ENCODE results near the gene TMEM208. TPM values are rescaled to one million over a fixed set of nuclear protein-coding genes. Genes with fewer than 3 reads are reported as not detected.

TMEM208 gene
- polyA plus RNA-seq = 10 to 100 TPM; 73.4 to 83.1 TPM

- H3K4me1 ChIP-seq (ENCODE audit: control insufficient read depth in 2 of 2, insufficient read depth in 2 of 2, low read length in 1 of 2) = peaks cover 0 to 11% of the 10 kb centered on the region in 2 donors
- 1% methylated on average over 45 to 46 of the region's 46 CpGs for WGBS, 2 donors
- H3K9me3 ChIP-seq (ENCODE audit: control insufficient read depth in 2 of 2, insufficient read depth in 1 of 2, low read depth in 1 of 2, low read length in 1 of 2) = no peaks in the 10 kb centered on the region
- H3K27ac ChIP-seq (ENCODE audit: low read depth in 2 of 2, low read length in 1 of 2) = peak within 1 kb of the TSS; percentile 82 to 88
- H3K27me3 ChIP-seq (ENCODE audit: control insufficient read depth in 1 of 2, insufficient read depth in 2 of 2, low read length in 2 of 2) = no peaks in the 10 kb centered on the region
- H3K36me3 ChIP-seq (ENCODE audit: control insufficient read depth in 2 of 2, insufficient read depth in 2 of 2, low read length in 1 of 2) = peaks cover 18 to 30% of the 10 kb centered on the region in 2 donors
- peak within 1 kb of the TSS; percentile 97 to 98 for H3K4me3 ChIP-seq (ENCODE audit: low read depth in 1 of 2, low read length in 2 of 2)
Observed at GRCh38 chr16:67226804-67227566, at the start of gene TMEM208. Gene TMEM208, plus strand, starts transcription at chr16:67227130. Its CDS starts 89 bp downstream, at chr16:67227219.

- Histone ChIP-seq H3K36me3 (ENCODE audit: control insufficient read depth in 2 of 2, insufficient read depth in 2 of 2, low read length in 1 of 2) (peaks cover 0 to 3% of the 10 kb centered on the region in 2 donors), H3K27me3 (ENCODE audit: control insufficient read depth in 1 of 2, insufficient read depth in 2 of 2, low read length in 2 of 2) (no peaks in the 10 kb centered on the region), H3K9me3 (ENCODE audit: control insufficient read depth in 2 of 2, insufficient read depth in 1 of 2, low read depth in 1 of 2, low read length in 1 of 2) (no peaks in the 10 kb centered on the region), H3K27ac (ENCODE audit: low read depth in 2 of 2, low read length in 1 of 2) (peak overlapping the region; percentile 83 to 89), H3K4me1 (ENCODE audit: control insufficient read depth in 2 of 2, insufficient read depth in 2 of 2, low read length in 1 of 2) (peaks cover 9 to 35% of the 10 kb centered on the region in 2 donors), H3K4me3 (ENCODE audit: low read depth in 1 of 2, low read length in 2 of 2) (peak overlapping the region; percentile 50 to 55)
- WGBS, 2 donors = 4 to 5% methylated on average over 51 to 73 of the region's 73 CpGs
Observed at GRCh38 chr16:67177743-67178699, 48.9 kb upstream of the TMEM208 start.

- Histone ChIP-seq H3K4me3 (ENCODE audit: low read depth in 1 of 2, low read length in 2 of 2) (no peak overlapping the region), H3K4me1 (ENCODE audit: control insufficient read depth in 2 of 2, insufficient read depth in 2 of 2, low read length in 1 of 2) (peaks cover 9 to 35% of the 10 kb centered on the region in 2 donors), H3K9me3 (ENCODE audit: control insufficient read depth in 2 of 2, insufficient read depth in 1 of 2, low read depth in 1 of 2, low read length in 1 of 2) (no peaks in the 10 kb centered on the region), H3K27ac (ENCODE audit: low read depth in 2 of 2, low read length in 1 of 2) (peak overlapping the region; percentile 83 to 89), H3K36me3 (ENCODE audit: control insufficient read depth in 2 of 2, insufficient read depth in 2 of 2, low read length in 1 of 2) (peaks cover 0 to 3% of the 10 kb centered on the region in 2 donors), H3K27me3 (ENCODE audit: control insufficient read depth in 1 of 2, insufficient read depth in 2 of 2, low read length in 2 of 2) (no peaks in the 10 kb centered on the region)
- 70 to 77% methylated on average over 13 of the region's 13 CpGs for WGBS, 2 donors
Observed at GRCh38 chr16:67179421-67180080, 47.4 kb upstream of the TMEM208 start.

GRCh38 chr16:67180166-67180565, 46.8 kb upstream of the TMEM208 start:
- Histone ChIP-seq H3K4me3 (ENCODE audit: low read depth in 1 of 2, low read length in 2 of 2) (no peak overlapping the region), H3K4me1 (ENCODE audit: control insufficient read depth in 2 of 2, insufficient read depth in 2 of 2, low read length in 1 of 2) (peaks cover 10 to 36% of the 10 kb centered on the region in 2 donors), H3K27me3 (ENCODE audit: control insufficient read depth in 1 of 2, insufficient read depth in 2 of 2, low read length in 2 of 2) (no peaks in the 10 kb centered on the region), H3K36me3 (ENCODE audit: control insufficient read depth in 2 of 2, insufficient read depth in 2 of 2, low read length in 1 of 2) (peaks cover 0 to 3% of the 10 kb centered on the region in 2 donors), H3K27ac (ENCODE audit: low read depth in 2 of 2, low read length in 1 of 2) (no peak overlapping the region), H3K9me3 (ENCODE audit: control insufficient read depth in 2 of 2, insufficient read depth in 1 of 2, low read depth in 1 of 2, low read length in 1 of 2) (no peaks in the 10 kb centered on the region)
- WGBS, 2 donors = 88 to 92% methylated on average over 16 of the region's 16 CpGs

- WGBS, 2 donors = 29 to 30% methylated on average over 2 of the region's 2 CpGs
- Histone ChIP-seq H3K4me1 (ENCODE audit: control insufficient read depth in 2 of 2, insufficient read depth in 2 of 2, low read length in 1 of 2) (peaks cover 12 to 35% of the 10 kb centered on the region in 2 donors), H3K27ac (ENCODE audit: low read depth in 2 of 2, low read length in 1 of 2) (peak overlapping the region; percentile 41 to 44)
Observed at GRCh38 chr16:67181346-67181745, 45.6 kb upstream of the TMEM208 start.

GRCh38 chr16:67182288-67182687, 44.6 kb upstream of the TMEM208 start:
- Histone ChIP-seq H3K4me1 (ENCODE audit: control insufficient read depth in 2 of 2, insufficient read depth in 2 of 2, low read length in 1 of 2) (peaks cover 12 to 35% of the 10 kb centered on the region in 2 donors), H3K9me3 (ENCODE audit: control insufficient read depth in 2 of 2, insufficient read depth in 1 of 2, low read depth in 1 of 2, low read length in 1 of 2) (no peaks in the 10 kb centered on the region), H3K36me3 (ENCODE audit: control insufficient read depth in 2 of 2, insufficient read depth in 2 of 2, low read length in 1 of 2) (no peaks in the 10 kb centered on the region), H3K4me3 (ENCODE audit: low read depth in 1 of 2, low read length in 2 of 2) (no peak overlapping the region), H3K27me3 (ENCODE audit: control insufficient read depth in 1 of 2, insufficient read depth in 2 of 2, low read length in 2 of 2) (no peaks in the 10 kb centered on the region), H3K27ac (ENCODE audit: low read depth in 2 of 2, low read length in 1 of 2) (no peak overlapping the region)
- 81 to 95% methylated on average over 2 of the region's 2 CpGs for whole genome bisulfite sequencing, 2 donors

More at GRCh38 chr16:67181346-67181745, 45.6 kb upstream of the TMEM208 start:
- Histone ChIP-seq H3K9me3 (ENCODE audit: control insufficient read depth in 2 of 2, insufficient read depth in 1 of 2, low read depth in 1 of 2, low read length in 1 of 2) (no peaks in the 10 kb centered on the region), H3K36me3 (ENCODE audit: control insufficient read depth in 2 of 2, insufficient read depth in 2 of 2, low read length in 1 of 2) (no peaks in the 10 kb centered on the region), H3K27me3 (ENCODE audit: control insufficient read depth in 1 of 2, insufficient read depth in 2 of 2, low read length in 2 of 2) (no peaks in the 10 kb centered on the region), H3K4me3 (ENCODE audit: low read depth in 1 of 2, low read length in 2 of 2) (no peak overlapping the region)

GRCh38 chr16:67183284-67183626, 43.7 kb upstream of the TMEM208 start:
- H3K9me3 ChIP-seq (ENCODE audit: control insufficient read depth in 2 of 2, insufficient read depth in 1 of 2, low read depth in 1 of 2, low read length in 1 of 2) = no peaks in the 10 kb centered on the region
- 7 to 10% methylated on average over 11 of the region's 11 CpGs for WGBS, 2 donors
- no peaks in the 10 kb centered on the region for H3K27me3 ChIP-seq (ENCODE audit: control insufficient read depth in 1 of 2, insufficient read depth in 2 of 2, low read length in 2 of 2)
- H3K36me3 ChIP-seq (ENCODE audit: control insufficient read depth in 2 of 2, insufficient read depth in 2 of 2, low read length in 1 of 2) = no peaks in the 10 kb centered on the region
- peak overlapping the region; percentile 60 to 91 for H3K4me3 ChIP-seq (ENCODE audit: low read depth in 1 of 2, low read length in 2 of 2)
- peak overlapping the region; percentile 97 to 99 for H3K27ac ChIP-seq (ENCODE audit: low read depth in 2 of 2, low read length in 1 of 2)
- H3K4me1 ChIP-seq (ENCODE audit: control insufficient read depth in 2 of 2, insufficient read depth in 2 of 2, low read length in 1 of 2) = peaks cover 9 to 27% of the 10 kb centered on the region in 2 donors

GRCh38 chr16:67183627-67184452, 43.1 kb upstream of the TMEM208 start, which contains the start of gene MATCAP1:
Gene MATCAP1, minus strand, starts transcription at chr16:67183963. Its CDS starts 3,353 bp downstream, at chr16:67180610.
- H3K27me3 ChIP-seq (ENCODE audit: control insufficient read depth in 1 of 2, insufficient read depth in 2 of 2, low read length in 2 of 2) = no peaks in the 10 kb centered on the region
- peak within 1 kb of the TSS; percentile 60 to 91 for H3K4me3 ChIP-seq (ENCODE audit: low read depth in 1 of 2, low read length in 2 of 2)
- H3K9me3 ChIP-seq (ENCODE audit: control insufficient read depth in 2 of 2, insufficient read depth in 1 of 2, low read depth in 1 of 2, low read length in 1 of 2) = no peaks in the 10 kb centered on the region
- H3K4me1 ChIP-seq (ENCODE audit: control insufficient read depth in 2 of 2, insufficient read depth in 2 of 2, low read length in 1 of 2) = peaks cover 9 to 21% of the 10 kb centered on the region in 2 donors
- no peaks in the 10 kb centered on the region for H3K36me3 ChIP-seq (ENCODE audit: control insufficient read depth in 2 of 2, insufficient read depth in 2 of 2, low read length in 1 of 2)
- peak within 1 kb of the TSS; percentile 97 to 99 for H3K27ac ChIP-seq (ENCODE audit: low read depth in 2 of 2, low read length in 1 of 2)
- 0% methylated on average over 69 to 77 of the region's 77 CpGs for WGBS, 2 donors

Data from esophagus (tissue), 2 donors.